Measurements from ENCODE around the gene PXK.
A peak's percentile ranks its signal among the peaks of the same experiment; 100 is the strongest.

Gene PXK

GRCh38 chr3:58384381-58385090, 51.8 kb downstream of the PXK start:
- no peak for DNase-seq

DNA sequence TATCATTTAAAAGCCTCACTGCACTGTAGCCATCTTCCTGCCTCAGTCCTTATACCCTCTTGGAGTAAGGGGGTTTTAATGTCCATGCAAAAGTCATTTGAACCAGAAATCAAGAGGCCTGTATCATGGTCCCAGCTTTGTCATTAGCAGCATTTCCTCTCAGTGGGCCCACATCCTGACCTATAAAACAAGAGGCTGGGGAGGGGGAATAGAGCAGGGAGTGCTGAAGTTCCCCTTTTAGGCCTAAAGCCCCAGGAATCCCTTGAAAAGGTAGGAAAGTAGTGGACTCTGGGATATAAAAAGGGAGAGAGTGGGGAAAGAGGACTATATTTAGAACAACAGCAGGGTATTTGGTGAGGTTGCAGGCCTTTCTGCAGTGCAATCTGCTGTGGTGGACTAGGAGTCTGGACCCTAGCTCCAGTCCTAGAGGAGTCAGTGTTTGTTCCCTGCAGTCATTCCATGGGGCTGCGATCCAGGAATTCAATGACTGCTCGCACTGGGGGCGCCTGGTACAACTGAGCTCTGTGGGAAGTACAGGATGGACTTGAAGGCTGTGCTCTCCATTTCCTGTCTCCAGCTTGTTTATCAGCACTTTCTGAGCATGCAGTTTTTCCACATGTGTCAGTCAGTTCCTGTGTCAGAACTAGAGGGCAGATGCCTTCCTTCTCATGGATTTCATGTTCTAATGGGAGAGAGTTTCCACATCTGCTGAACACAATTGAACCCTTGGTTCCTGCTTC, 54.1 kb downstream of the PXK start:
- DNase-seq, result no peak

- DNase-seq, result no peak
Measured at GRCh38 chr3:58387650-58388546, 55.2 kb downstream of the PXK start.

DNA sequence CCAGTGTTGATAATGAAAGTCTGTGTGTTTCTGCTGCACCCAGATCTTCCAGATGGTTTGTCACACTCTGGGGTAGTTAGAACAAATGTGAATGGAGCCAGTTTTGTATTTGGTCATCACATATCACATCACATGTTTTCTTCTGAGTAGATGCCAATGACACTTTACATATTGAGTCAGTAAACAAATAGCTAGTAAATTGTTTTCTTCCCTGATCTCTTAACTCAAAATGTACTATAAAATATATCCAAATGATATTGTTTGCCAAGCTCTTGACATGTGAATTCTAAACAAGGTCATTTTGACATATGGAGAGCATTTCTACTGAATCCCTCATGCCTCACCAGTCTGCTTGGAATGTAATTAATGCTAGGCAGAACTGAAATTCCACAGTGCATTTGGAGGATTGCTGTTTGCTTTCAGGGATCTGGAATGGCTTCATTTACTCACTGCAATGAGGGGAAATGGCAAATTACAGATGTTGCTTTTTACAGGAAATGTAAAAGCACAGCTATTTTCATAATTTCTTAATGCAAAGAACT, 55.9 kb downstream of the PXK start:
- no peak for DNase-seq

- DNase-seq, result no peak
Measured at GRCh38 chr3:58391156-58391865, 58.6 kb downstream of the PXK start.

- DNase-seq, result no peak
Measured at GRCh38 chr3:58392181-58392580, 59.5 kb downstream of the PXK start.

DNA sequence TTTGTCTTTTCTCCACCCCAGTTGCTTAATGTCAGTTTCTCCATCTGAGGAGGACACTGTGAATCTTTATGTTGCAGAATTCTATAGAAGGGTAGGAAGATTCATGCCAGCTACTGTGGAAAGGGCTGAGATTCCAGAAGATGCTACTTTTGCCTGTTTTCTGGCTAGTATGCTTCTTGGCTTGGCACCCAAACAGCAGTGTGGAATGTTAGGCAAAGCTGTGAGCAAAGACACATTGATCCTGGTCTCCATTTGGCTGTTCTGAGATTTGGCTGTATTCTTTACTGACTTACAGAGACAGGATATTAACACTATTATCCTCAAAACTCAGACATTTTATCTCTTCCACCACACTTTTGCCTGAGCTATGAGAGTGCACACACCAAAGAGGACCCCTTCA, 61.6 kb downstream of the PXK start:
- no peak for DNase-seq

GRCh38 chr3:58398669-58399333, 66.1 kb downstream of the PXK start:
- no peak for DNase-seq

DNA sequence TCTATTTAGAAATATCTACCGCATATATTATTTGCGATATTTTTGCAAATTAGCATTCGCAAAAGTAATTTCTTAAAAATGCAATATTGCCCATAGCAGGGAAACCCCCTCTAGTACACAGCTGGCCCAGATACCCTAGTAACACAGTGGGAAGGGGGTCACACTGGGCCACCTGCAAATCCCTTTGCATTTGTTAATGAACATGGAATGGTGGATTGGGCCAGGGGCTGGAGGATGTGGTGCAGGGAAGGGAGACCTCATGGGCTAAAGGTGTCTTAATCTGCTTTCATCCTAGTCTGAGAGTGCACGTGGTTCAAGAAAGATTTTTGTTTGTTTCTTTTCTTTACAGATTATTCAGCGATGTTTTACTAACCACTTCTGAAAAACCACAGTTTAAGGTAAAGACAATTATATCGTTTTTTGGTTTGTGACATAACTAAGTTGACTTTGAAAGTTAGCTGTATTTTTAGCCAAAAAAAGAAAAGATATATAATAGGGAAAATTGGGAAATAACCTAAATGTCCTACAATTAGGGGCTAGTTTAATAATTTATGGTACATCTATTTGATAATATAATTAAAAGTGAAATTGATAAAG, 70.9 kb downstream of the PXK start:
- DNase-seq, result no peak

DNA sequence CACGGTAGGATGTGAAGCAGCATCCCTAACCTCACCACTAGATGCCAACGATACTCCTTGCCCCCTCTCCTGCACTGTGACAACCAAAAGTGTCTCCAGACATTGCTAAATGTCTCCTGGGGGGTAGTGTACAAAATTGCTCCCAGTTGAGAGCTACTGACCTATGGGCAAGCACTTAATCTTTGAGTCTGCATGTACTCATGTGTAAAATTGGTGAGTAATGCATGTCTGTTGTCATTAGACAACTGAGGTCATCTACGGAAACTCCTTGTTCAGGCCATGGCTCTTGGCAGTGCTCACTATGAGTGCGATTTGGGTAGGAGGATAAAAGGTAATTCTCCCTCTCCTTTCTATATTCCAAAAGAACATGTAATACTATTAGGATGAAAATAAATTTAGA, 71.7 kb downstream of the PXK start:
- DNase-seq, result no peak

- no peak for DNase-seq
Measured at GRCh38 chr3:58408906-58409305, 76.2 kb downstream of the PXK start.

GRCh38 chr3:58409663-58410062, 77.0 kb downstream of the PXK start:
- DNase-seq, result no peak

DNA sequence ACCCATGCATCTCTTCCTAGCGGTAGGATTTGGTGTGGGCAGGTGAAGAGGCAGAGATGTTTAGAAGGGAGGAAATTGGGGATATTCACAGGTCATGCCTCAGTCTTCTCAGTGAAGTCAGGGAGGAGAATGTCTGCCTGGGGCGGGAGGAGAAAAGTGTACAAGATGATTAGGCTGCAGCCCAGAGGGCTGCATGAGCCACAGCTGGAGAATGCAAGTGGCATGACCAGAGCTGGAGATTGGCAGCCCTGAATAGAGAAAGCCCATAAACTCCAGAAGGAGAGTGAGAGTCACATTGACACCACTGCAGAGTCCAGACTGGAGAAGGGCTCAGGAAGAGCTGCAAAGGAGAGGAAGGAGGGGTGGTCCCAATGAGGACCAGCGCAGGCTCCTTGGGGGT, 78.3 kb downstream of the PXK start:
- no peak for DNase-seq

GRCh38 chr3:58411851-58412830, 79.4 kb downstream of the PXK start:
- DNase-seq, result no peak

GRCh38 chr3:58414538-58415197, 82.0 kb downstream of the PXK start:
- peak; percentile 24 to 36 for DNase-seq

DNA sequence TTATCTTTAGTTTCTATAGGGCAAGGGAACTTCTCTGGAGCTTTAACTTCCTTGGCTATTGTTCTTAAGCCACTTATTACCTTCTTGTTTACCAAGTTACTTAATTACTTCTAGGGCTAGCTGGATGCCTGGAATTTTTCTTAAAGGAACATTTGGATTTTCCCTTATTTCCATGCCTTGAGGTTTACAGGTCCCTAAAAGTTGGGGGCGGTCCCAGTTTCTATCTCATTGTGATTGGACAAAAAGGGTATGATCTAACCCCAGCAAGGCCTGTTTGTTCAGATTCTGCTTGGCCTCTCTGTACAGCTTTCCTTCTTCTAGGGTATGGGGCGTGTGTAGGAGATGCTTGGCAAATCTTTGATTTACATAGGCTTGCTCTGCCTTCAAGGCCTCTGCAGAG, 83.5 kb downstream of the PXK start:
- no peak for DNase-seq

- DNase-seq, result no peak
Measured at GRCh38 chr3:58417075-58417474, 84.4 kb downstream of the PXK start.

DNA sequence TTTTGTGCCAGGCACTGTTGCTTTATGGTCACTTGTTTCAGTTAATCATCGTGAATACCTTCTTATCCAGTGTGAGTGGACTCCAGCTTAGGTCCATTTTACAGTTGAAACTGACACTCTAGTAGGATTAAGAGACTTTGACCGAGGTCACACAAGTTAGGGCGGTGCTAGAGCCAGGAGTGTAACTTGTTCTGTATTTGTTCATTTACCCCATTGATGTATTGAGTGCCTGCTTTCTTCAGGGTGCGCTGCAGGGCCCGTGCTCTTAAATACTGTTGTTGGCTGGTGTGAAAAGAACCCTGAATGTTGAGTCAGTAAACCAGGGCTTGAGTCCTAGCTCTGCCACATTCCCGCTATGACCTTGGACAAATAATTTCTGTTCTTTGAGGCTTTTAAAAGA, 85.5 kb downstream of the PXK start:
- no peak for DNase-seq

- no peak for DNase-seq
Measured at GRCh38 chr3:58419780-58420507, 87.3 kb downstream of the PXK start.
